Measurements from ENCODE around the gene GJD3. TPM values are rescaled to one million over a fixed set of nuclear protein-coding genes. Genes with fewer than 3 reads are reported as not detected.

GJD3 gene
- total RNA-seq, 1 experiment from 2014 or later: 0.33 TPM

GRCh38 chr17:40352237-40352778, 12.2 kb downstream of the GJD3 start:
- H3K27ac ChIP-seq (ENCODE audit: low read length): no peak overlapping the region
- ATAC-seq: no peak
- intact Hi-C loops (cut with micrococcal nuclease; ENCODE audit: unreplicated experiment) (no loop called here), in situ Hi-C loops (cut with HindIII; ENCODE audit: low pct_unique_long_range_greater_than_20kb, low sequenced_read_pairs) (loop anchor here (5.0 kb wide), 1 partner anchor 50 kb away; no protein-coding TSS in a partner anchor)
- DNase-seq (ENCODE audit: low read depth, low spot score): no peak
- H3K4me3 ChIP-seq (ENCODE audit: low read depth in 2 of 2, low read length in 2 of 2): no peak overlapping the region
- 0 out of 2 replicates have a peak, but pooled peaks cover 3% of the 10 kb centered on the region for H3K36me3 ChIP-seq (ENCODE audit: control insufficient read depth, insufficient read depth, low read length)
- TF ChIP-seq, protein P1, sequence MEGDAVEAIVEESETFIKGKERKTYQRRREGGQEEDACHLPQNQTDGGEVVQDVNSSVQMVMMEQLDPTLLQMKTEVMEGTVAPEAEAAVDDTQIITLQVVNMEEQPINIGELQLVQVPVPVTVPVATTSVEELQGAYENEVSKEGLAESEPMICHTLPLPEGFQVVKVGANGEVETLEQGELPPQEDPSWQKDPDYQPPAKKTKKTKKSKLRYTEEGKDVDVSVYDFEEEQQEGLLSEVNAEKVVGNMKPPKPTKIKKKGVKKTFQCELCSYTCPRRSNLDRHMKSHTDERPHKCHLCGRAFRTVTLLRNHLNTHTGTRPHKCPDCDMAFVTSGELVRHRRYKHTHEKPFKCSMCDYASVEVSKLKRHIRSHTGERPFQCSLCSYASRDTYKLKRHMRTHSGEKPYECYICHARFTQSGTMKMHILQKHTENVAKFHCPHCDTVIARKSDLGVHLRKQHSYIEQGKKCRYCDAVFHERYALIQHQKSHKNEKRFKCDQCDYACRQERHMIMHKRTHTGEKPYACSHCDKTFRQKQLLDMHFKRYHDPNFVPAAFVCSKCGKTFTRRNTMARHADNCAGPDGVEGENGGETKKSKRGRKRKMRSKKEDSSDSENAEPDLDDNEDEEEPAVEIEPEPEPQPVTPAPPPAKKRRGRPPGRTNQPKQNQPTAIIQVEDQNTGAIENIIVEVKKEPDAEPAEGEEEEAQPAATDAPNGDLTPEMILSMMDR (IDR thresholded peaks at IDR 0.05): no peak
- TF ChIP-seq SIN3A (IDR thresholded peaks at IDR 0.05; ENCODE audit: borderline replicate concordance, insufficient read depth, low read depth, low read length): no peak
- no peak for TF ChIP-seq POLR2AphosphoS5 (IDR thresholded peaks at IDR 0.05; ENCODE audit: low read depth, low read length)
- TF ChIP-seq REST (IDR thresholded peaks at IDR 0.05; ENCODE audit: insufficient read depth in 1 of 2, low read depth in 2 of 2, low read length in 1 of 2): no peak
- TF ChIP-seq TCF7L2 (IDR thresholded peaks at IDR 0.05; ENCODE audit: low read depth, low read length): no peak
- CTCF ChIA-PET: interaction anchor here (6.8 kb wide), 1 partner anchor 48 kb away, joined by 81 read pairs; no protein-coding TSS in a partner anchor
- no TSS peak for BruUV-seq (replicated peaks)
- H3K27me3 ChIP-seq (ENCODE audit: control insufficient read depth, insufficient read depth, low read length): no peaks in the 10 kb centered on the region
- no peaks in the 10 kb centered on the region for H3K9me3 ChIP-seq (ENCODE audit: control insufficient read depth, insufficient read depth, low read depth, low read length)
- POLR2A ChIA-PET: interaction anchor here (0.9 kb wide), 1 partner anchor 38 kb away, joined by 3 read pairs; no protein-coding TSS in a partner anchor
- peaks cover 61% of the 10 kb centered on the region for H3K4me1 ChIP-seq (ENCODE audit: control insufficient read depth, insufficient read depth, low read length)

- TF ChIP-seq TCF7L2 (IDR thresholded peaks at IDR 0.05; ENCODE audit: low read depth, low read length) (no peak), REST (IDR thresholded peaks at IDR 0.05; ENCODE audit: insufficient read depth in 1 of 2, low read depth in 2 of 2, low read length in 1 of 2) (no peak), SIN3A (IDR thresholded peaks at IDR 0.05; ENCODE audit: borderline replicate concordance, insufficient read depth, low read depth, low read length) (no peak), POLR2AphosphoS5 (IDR thresholded peaks at IDR 0.05; ENCODE audit: low read depth, low read length) (no peak)
- TF ChIP-seq, protein P1 (IDR thresholded peaks at IDR 0.05): no peak
- Histone ChIP-seq H3K36me3 (ENCODE audit: control insufficient read depth, insufficient read depth, low read length) (0 out of 2 replicates have a peak, but pooled peaks cover 5% of the 10 kb centered on the region), H3K9me3 (ENCODE audit: control insufficient read depth, insufficient read depth, low read depth, low read length) (no peaks in the 10 kb centered on the region), H3K4me1 (ENCODE audit: control insufficient read depth, insufficient read depth, low read length) (peaks cover 68% of the 10 kb centered on the region), H3K27ac (ENCODE audit: low read length) (no peak overlapping the region), H3K4me3 (ENCODE audit: low read depth in 2 of 2, low read length in 2 of 2) (no peak overlapping the region), H3K27me3 (ENCODE audit: control insufficient read depth, insufficient read depth, low read length) (no peaks in the 10 kb centered on the region)
- in situ Hi-C loops (cut with HindIII; ENCODE audit: low pct_unique_long_range_greater_than_20kb, low sequenced_read_pairs) (loop anchor here (5.0 kb wide), 1 partner anchor 49 kb away; no protein-coding TSS in a partner anchor), intact Hi-C loops (cut with micrococcal nuclease; ENCODE audit: unreplicated experiment) (no loop called here)
- CTCF ChIA-PET: interaction anchor here (6.8 kb wide), 1 partner anchor 47 kb away, joined by 81 read pairs; no protein-coding TSS in a partner anchor
- BruUV-seq (replicated peaks): no TSS peak
- no peak for ATAC-seq
- POLR2A ChIA-PET: interaction anchor here (0.9 kb wide), 1 partner anchor 37 kb away, joined by 3 read pairs; no protein-coding TSS in a partner anchor
- no peak for DNase-seq (ENCODE audit: low read depth, low spot score)
Observed at GRCh38 chr17:40351359-40352236, 12.9 kb downstream of the GJD3 start.
